ENCODE results near the gene SARS1.
"Not testable (repeated sequence)": the region's sequence is repeated elsewhere in the genome, so short reads cannot be mapped to it uniquely, and the experiment has no call there.

Gene SARS1

GRCh38 chr1:109282952-109283747 lies 69.4 kb downstream of the SARS1 start, which contains the start of gene PSRC1:
TSS of gene PSRC1 (minus strand) at chr1:109283145.
- Histone ChIP-seq H3K36me3 (peaks cover 6% of the 10 kb centered on the region; the same call in 1 of the 2 replicates), H3K4me1 (peaks cover 8% of the 10 kb centered on the region), H3K27me3 (no peaks in the 10 kb centered on the region), H3K4me3 (ENCODE audit: low read depth, low read length) (peak within 1 kb of the TSS; percentile 91), H3K9me3 (no peaks in the 10 kb centered on the region)
- DNase-seq: peak; percentile 98
- TF ChIP-seq, protein P1, sequence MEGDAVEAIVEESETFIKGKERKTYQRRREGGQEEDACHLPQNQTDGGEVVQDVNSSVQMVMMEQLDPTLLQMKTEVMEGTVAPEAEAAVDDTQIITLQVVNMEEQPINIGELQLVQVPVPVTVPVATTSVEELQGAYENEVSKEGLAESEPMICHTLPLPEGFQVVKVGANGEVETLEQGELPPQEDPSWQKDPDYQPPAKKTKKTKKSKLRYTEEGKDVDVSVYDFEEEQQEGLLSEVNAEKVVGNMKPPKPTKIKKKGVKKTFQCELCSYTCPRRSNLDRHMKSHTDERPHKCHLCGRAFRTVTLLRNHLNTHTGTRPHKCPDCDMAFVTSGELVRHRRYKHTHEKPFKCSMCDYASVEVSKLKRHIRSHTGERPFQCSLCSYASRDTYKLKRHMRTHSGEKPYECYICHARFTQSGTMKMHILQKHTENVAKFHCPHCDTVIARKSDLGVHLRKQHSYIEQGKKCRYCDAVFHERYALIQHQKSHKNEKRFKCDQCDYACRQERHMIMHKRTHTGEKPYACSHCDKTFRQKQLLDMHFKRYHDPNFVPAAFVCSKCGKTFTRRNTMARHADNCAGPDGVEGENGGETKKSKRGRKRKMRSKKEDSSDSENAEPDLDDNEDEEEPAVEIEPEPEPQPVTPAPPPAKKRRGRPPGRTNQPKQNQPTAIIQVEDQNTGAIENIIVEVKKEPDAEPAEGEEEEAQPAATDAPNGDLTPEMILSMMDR (IDR thresholded peaks at IDR 0.05; ENCODE audit: low read depth, low read length): 0 out of 2 replicates have a peak, but pooled peaks have one; percentile 15

GRCh38 chr1:109283748-109284600 lies 70.3 kb downstream of the SARS1 start:
- DNase-seq: no peak
- Histone ChIP-seq H3K4me3 (ENCODE audit: low read depth, low read length) (peak overlapping the region; percentile 91), H3K9me3 (no peaks in the 10 kb centered on the region), H3K36me3 (no peaks in the 10 kb centered on the region; the same call in 1 of the 2 replicates), H3K4me1 (peaks cover 8% of the 10 kb centered on the region), H3K27me3 (no peaks in the 10 kb centered on the region)
- TF ChIP-seq, protein P1 (IDR thresholded peaks at IDR 0.05; ENCODE audit: low read depth, low read length): no peak

GRCh38 chr1:109286762-109287161 lies 73.0 kb downstream of the SARS1 start:
- H3K9me3 ChIP-seq; H3K4me3 ChIP-seq (ENCODE audit: low read depth, low read length); DNase-seq; H3K4me1 ChIP-seq; H3K36me3 ChIP-seq; H3K27me3 ChIP-seq: not testable (repeated sequence)
